Suprapubic skin (tissue), 3 donors: ENCODE data around the gene CAPG.

Experiments used
- EP300 ChIP-seq: sonication (generic); formaldehyde crosslinking; IDR thresholded peaks from one replicate; pipeline ENCODE4 v1.6.1; 2017; ENCODE audit warnings: antibody characterized with exemption
- POLR2A ChIP-seq, 2 donors: fragments of 450-650 bp; IDR thresholded peaks; one replicate each; pipeline ENCODE4 v1.6.1; 2017; ENCODE audit warnings: antibody characterized with exemption in 2 of 2, mild to moderate bottlenecking in 2 of 2, moderate library complexity in 2 of 2
- TF ChIP-seq, protein P1 (sequence below), 2 donors: fragments of 200-600 bp in 1 of 2; fragments of 450-650 bp in 1 of 2; sonication (generic) in 1 of 2; IDR thresholded peaks; one replicate each; pipeline ENCODE4 v1.5.1; 2016 to 2019; ENCODE audit warnings: antibody characterized with exemption in 2 of 2, mild to moderate bottlenecking in 1 of 2, moderate library complexity in 1 of 2

DNA sequence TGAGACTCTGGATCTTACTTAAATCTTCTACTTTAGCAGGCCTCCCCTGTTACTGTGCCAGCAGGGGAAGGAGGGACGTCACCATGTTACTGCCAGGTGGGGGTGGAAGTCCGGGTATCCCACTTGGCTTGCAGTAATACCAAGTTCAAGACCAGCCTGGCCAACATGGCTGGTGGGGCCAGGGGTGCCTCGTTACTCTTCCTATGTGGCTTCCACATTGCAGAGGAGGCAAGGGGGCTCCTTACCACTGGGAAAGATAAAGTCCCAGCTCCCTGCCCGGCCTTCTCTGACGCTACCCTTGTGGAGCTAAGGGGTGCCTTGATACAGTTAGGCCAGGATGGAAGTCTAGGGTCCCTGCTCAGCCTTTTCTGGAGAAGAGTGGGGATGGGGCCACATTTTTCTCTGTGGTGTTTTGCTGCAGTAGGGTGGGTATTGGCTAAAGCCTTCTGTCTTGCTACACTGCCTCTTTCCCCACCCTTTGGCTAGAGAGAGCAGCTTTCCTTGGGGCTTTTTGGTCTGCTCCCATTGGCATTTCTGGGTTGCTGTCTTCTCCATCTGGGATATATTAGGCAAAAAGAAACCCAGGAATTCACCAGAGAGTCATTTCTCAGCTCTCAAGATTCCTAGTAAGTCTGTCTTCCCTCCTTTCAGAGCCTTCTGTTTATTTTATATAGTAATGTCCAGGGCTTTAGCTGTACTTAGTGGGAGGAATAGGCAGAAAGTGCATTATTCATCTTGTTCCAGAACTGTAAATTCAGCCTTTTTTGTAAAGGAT is 33.7 kb downstream of the CAPG start:
- TF ChIP-seq, protein P1, sequence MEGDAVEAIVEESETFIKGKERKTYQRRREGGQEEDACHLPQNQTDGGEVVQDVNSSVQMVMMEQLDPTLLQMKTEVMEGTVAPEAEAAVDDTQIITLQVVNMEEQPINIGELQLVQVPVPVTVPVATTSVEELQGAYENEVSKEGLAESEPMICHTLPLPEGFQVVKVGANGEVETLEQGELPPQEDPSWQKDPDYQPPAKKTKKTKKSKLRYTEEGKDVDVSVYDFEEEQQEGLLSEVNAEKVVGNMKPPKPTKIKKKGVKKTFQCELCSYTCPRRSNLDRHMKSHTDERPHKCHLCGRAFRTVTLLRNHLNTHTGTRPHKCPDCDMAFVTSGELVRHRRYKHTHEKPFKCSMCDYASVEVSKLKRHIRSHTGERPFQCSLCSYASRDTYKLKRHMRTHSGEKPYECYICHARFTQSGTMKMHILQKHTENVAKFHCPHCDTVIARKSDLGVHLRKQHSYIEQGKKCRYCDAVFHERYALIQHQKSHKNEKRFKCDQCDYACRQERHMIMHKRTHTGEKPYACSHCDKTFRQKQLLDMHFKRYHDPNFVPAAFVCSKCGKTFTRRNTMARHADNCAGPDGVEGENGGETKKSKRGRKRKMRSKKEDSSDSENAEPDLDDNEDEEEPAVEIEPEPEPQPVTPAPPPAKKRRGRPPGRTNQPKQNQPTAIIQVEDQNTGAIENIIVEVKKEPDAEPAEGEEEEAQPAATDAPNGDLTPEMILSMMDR (IDR thresholded peaks at IDR 0.05): no peak
- no peak for TF ChIP-seq POLR2A (IDR thresholded peaks at IDR 0.05)
- TF ChIP-seq EP300: no peak
